GM10266 (cell line): ENCODE results near the gene GSN.

ENCODE experiments used
- DNase-seq: peaks from one replicate; pipeline ENCODE4 v3.0.0; 2012; ENCODE audit errors: extremely low spot score
- CTCF ChIP-seq: IDR thresholded peaks from 2 replicates; pipeline ENCODE4 v1.5.1; 2012; ENCODE audit warnings: mild to moderate bottlenecking, low read depth; ENCODE audit not compliant: control insufficient read depth, insufficient read depth; ENCODE audit errors: missing control alignments

The GSN gene

GRCh38 chr9:121322037-121322736 lies 54.2 kb downstream of the GSN start:
- no peak for DNase-seq
- no peak for TF ChIP-seq CTCF

DNA sequence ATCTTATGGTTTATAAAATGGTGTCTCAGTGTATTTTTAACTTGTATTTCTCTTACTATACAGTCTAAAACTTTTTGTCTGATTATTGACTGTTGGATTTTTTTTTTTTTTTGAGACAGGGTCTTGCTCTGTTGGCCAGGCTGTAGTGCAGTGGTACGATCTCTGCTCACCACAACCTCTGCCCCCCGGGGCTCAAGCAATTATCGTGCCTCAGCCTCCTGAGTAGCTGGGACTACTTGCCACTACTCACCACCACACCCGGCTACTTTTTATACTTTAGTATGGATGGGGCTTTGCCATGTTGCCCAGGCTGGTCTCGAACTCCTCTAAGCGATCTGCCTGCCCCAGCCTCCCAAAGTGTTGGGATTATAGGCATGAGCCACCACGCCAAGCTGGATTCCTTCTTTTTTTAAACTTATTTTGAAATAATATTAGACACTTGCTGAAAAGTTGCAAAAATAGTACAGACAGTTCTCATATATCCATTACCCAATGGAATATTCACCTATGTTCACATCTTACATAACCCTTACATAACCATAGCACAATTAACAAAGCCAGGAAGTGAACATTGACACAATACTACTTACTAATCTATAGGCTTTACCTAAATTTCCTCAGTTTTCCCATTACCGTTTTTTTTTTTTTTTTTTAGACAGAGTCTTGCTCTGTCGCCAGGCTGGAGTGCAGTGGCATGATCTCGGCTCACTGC lies 54.9 kb downstream of the GSN start:
- no peak for DNase-seq
- no peak for TF ChIP-seq CTCF

- no peak for DNase-seq
- TF ChIP-seq CTCF, result no peak
Observed at GRCh38 chr9:121323449-121324151, 55.6 kb downstream of the GSN start.

GRCh38 chr9:121324316-121324715 lies 56.4 kb downstream of the GSN start:
- DNase-seq, result no peak

DNA sequence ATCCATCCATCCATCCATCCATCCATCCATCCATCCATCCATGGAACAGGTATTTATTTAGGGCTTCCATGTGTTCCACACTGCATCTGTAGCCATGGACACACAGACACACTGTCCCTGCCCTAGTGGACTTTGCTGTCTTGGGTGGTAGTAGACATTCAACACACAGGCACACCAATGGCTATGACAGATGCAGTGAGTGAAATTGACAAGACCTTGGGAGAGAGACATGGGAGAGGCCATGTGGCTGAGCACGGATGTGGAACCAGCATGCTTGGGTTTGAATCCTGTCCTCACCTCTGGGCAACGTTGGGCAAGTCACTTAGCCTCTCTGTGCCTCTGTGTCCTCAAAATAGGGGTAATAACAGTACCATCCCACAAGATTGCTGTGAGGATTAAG lies 56.8 kb downstream of the GSN start:
- no peak for DNase-seq

More at GRCh38 chr9:121324316-121324715, 56.4 kb downstream of the GSN start:
- TF ChIP-seq CTCF, result no peak

GRCh38 chr9:121325387-121325786 lies 57.4 kb downstream of the GSN start:
- no peak for TF ChIP-seq CTCF
- no peak for DNase-seq

More for the DNA sequence above, 56.8 kb downstream of the GSN start:
- no peak for TF ChIP-seq CTCF

- no peak for DNase-seq
- TF ChIP-seq CTCF, result no peak
Observed at GRCh38 chr9:121326130-121326838, 58.3 kb downstream of the GSN start.
